Measurements from ENCODE around the gene UBE2J2.
"Not testable (repeated sequence)": the region's sequence is repeated elsewhere in the genome, so short reads cannot be mapped to it uniquely, and the experiment has no call there.

- TF ChIP-seq, protein P1, sequence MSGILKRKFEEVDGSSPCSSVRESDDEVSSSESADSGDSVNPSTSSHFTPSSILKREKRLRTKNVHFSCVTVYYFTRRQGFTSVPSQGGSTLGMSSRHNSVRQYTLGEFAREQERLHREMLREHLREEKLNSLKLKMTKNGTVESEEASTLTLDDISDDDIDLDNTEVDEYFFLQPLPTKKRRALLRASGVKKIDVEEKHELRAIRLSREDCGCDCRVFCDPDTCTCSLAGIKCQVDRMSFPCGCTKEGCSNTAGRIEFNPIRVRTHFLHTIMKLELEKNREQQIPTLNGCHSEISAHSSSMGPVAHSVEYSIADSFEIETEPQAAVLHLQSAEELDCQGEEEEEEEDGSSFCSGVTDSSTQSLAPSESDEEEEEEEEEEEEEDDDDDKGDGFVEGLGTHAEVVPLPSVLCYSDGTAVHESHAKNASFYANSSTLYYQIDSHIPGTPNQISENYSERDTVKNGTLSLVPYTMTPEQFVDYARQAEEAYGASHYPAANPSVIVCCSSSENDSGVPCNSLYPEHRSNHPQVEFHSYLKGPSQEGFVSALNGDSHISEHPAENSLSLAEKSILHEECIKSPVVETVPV (CRISPR knock-in tag; IDR thresholded peaks at IDR 0.05), result not testable (repeated sequence)
- TF ChIP-seq RARB (CRISPR knock-in tag; IDR thresholded peaks at IDR 0.05); TCF4 (CRISPR knock-in tag; IDR thresholded peaks at IDR 0.05; ENCODE audit: borderline replicate concordance); ZC3H10 (CRISPR knock-in tag; IDR thresholded peaks at IDR 0.05); SNAI2 (CRISPR knock-in tag; IDR thresholded peaks at IDR 0.05); BACH2 (CRISPR knock-in tag; IDR thresholded peaks at IDR 0.05; ENCODE audit: borderline replicate concordance); ZFP3 (CRISPR knock-in tag; IDR thresholded peaks at IDR 0.05); ARNTL (CRISPR knock-in tag; IDR thresholded peaks at IDR 0.05; ENCODE audit: borderline replicate concordance, low read depth): not testable (repeated sequence)
- TF ChIP-seq, protein P2, sequence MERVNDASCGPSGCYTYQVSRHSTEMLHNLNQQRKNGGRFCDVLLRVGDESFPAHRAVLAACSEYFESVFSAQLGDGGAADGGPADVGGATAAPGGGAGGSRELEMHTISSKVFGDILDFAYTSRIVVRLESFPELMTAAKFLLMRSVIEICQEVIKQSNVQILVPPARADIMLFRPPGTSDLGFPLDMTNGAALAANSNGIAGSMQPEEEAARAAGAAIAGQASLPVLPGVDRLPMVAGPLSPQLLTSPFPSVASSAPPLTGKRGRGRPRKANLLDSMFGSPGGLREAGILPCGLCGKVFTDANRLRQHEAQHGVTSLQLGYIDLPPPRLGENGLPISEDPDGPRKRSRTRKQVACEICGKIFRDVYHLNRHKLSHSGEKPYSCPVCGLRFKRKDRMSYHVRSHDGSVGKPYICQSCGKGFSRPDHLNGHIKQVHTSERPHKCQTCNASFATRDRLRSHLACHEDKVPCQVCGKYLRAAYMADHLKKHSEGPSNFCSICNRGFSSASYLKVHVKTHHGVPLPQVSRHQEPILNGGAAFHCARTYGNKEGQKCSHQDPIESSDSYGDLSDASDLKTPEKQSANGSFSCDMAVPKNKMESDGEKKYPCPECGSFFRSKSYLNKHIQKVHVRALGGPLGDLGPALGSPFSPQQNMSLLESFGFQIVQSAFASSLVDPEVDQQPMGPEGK (CRISPR knock-in tag; IDR thresholded peaks at IDR 0.05; ENCODE audit: borderline replicate concordance), result not testable (repeated sequence)
These were observed 42.5 kb upstream of the UBE2J2 start for GRCh38 chr1:1316199-1316598.

Measured in SK-N-SH treated with all-trans-retinoic acid at 6 μM for 48 hours (cell line).